OCI-LY3 (cell line): ENCODE measurements around the gene GNAS-AS1.

Experiments
- H2AFZ ChIP-seq: fragments of 200-600, 300-600 bp; shearing (Covaris generic); 2 replicates; pipeline ENCODE4 v1.6.0; 2014; ENCODE audit warnings: antibody characterized with exemption, low read depth, low read length
- H3K27ac ChIP-seq: fragments of 200-600, 300-600 bp; sonication (generic); 2 replicates; pipeline ENCODE4 v1.5.1; 2014; ENCODE audit warnings: mild to moderate bottlenecking, low read length, moderate library complexity, mixed read lengths
- H3K27me3 ChIP-seq: fragments of 200-600, 300-600 bp; sonication (generic); 2 replicates; pipeline ENCODE4 v1.6.1; 2014; ENCODE audit warnings: low read depth, low read length, mixed read lengths
- H3K36me3 ChIP-seq: fragments of 200-600, 300-600 bp; sonication (generic); replicated peaks from 2 replicates; pipeline ENCODE3; 2014; ENCODE audit warnings: low read depth, low read length, mixed read lengths
- H3K4me1 ChIP-seq: fragments of 300-600, 200-600 bp; sonication (generic); 2 replicates; pipeline ENCODE4 v1.6.1; 2014; ENCODE audit warnings: low read length, mixed read lengths
- H3K4me2 ChIP-seq: fragments of 200-600, 300-600 bp; sonication (generic); 2 replicates; pipeline ENCODE4 v1.6.1; 2014; ENCODE audit warnings: low read length, mixed read lengths
- H3K4me3 ChIP-seq: fragments of 300-600, 200-600 bp; sonication (generic); 2 replicates; pipeline ENCODE4 v1.5.1; 2014; ENCODE audit warnings: antibody characterized with exemption, mild to moderate bottlenecking, low read length, moderate library complexity
- H3K79me2 ChIP-seq: fragments of 300-600, 200-600 bp; shearing (Covaris generic); 2 replicates; pipeline ENCODE4 v1.6.1; 2014; ENCODE audit warnings: mild to moderate bottlenecking, low read length, mixed read lengths
- H3K9ac ChIP-seq: fragments of 300-600, 200-600 bp; shearing (Covaris generic); 2 replicates; pipeline ENCODE4 v1.6.0; 2014; ENCODE audit warnings: mild to moderate bottlenecking, low read length, moderate library complexity
- H3K9me3 ChIP-seq: fragments of 200-600, 300-600 bp; shearing (Covaris generic); 2 replicates; pipeline ENCODE4 v1.6.1; 2014; ENCODE audit warnings: low read length, mixed read lengths; ENCODE audit not compliant: insufficient read depth
- H4K20me1 ChIP-seq: fragments of 200-600, 300-600 bp; sonication (generic); 2 replicates; pipeline ENCODE4 v1.6.1; 2016; ENCODE audit warnings: low read length, mixed read lengths; ENCODE audit not compliant: insufficient read depth
- EZH2phosphoT487 ChIP-seq: fragments of 200-600 bp; shearing (Covaris generic); IDR thresholded peaks from 2 replicates; pipeline ENCODE4 v1.6.1; 2018; ENCODE audit warnings: antibody characterized with exemption, mixed run types, low read depth
- TF ChIP-seq, protein P1 (sequence below): fragments of 200-600, 300-600 bp; sonication (generic); IDR thresholded peaks from 2 replicates; pipeline ENCODE4 v1.5.1; 2014; ENCODE audit warnings: antibody characterized with exemption, low read length, low read depth

GNAS-AS1 gene

DNA sequence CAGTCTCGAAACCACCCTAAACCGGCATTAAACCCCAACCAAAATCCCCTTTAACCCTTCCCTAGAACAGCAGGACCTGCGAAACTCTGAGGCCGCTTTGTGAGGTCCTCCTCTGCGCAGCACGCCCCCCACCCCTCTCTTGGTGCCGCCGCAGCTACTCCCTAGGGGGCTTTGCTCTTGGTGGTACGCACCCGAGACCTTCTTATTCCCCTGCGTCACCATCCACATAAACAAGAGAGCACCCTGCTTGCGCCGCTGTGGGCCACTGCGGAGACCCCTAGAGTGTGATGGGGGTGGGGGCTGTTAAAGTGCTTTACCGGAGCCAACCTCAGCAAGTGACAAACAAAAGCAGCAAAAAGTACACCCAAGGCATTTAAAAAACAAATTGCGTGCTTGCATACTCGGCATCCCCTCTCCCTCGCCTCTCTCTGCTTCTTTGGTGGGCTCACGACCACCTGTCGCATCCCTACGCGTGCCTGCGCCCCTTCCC lies 1.3 kb upstream of the GNAS-AS1 start:
- no peaks in the 10 kb centered on the region for H3K9me3 ChIP-seq
- H3K4me3 ChIP-seq: no peak overlapping the region
- no peaks in the 10 kb centered on the region for H4K20me1 ChIP-seq
- no peak overlapping the region for H3K27ac ChIP-seq
- H3K36me3 ChIP-seq: peaks cover 2% of the 10 kb centered on the region
- H3K79me2 ChIP-seq: peaks cover 32% of the 10 kb centered on the region
- no peak overlapping the region for H2AFZ ChIP-seq
- TF ChIP-seq, protein P1, sequence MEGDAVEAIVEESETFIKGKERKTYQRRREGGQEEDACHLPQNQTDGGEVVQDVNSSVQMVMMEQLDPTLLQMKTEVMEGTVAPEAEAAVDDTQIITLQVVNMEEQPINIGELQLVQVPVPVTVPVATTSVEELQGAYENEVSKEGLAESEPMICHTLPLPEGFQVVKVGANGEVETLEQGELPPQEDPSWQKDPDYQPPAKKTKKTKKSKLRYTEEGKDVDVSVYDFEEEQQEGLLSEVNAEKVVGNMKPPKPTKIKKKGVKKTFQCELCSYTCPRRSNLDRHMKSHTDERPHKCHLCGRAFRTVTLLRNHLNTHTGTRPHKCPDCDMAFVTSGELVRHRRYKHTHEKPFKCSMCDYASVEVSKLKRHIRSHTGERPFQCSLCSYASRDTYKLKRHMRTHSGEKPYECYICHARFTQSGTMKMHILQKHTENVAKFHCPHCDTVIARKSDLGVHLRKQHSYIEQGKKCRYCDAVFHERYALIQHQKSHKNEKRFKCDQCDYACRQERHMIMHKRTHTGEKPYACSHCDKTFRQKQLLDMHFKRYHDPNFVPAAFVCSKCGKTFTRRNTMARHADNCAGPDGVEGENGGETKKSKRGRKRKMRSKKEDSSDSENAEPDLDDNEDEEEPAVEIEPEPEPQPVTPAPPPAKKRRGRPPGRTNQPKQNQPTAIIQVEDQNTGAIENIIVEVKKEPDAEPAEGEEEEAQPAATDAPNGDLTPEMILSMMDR: no peak
- TF ChIP-seq EZH2phosphoT487: no peak
- no peak overlapping the region for H3K4me2 ChIP-seq
- H3K4me1 ChIP-seq: peaks cover 4% of the 10 kb centered on the region
- peaks cover 6% of the 10 kb centered on the region; the same call in 1 of the 2 replicates for H3K27me3 ChIP-seq
- H3K9ac ChIP-seq: no peak overlapping the region

DNA sequence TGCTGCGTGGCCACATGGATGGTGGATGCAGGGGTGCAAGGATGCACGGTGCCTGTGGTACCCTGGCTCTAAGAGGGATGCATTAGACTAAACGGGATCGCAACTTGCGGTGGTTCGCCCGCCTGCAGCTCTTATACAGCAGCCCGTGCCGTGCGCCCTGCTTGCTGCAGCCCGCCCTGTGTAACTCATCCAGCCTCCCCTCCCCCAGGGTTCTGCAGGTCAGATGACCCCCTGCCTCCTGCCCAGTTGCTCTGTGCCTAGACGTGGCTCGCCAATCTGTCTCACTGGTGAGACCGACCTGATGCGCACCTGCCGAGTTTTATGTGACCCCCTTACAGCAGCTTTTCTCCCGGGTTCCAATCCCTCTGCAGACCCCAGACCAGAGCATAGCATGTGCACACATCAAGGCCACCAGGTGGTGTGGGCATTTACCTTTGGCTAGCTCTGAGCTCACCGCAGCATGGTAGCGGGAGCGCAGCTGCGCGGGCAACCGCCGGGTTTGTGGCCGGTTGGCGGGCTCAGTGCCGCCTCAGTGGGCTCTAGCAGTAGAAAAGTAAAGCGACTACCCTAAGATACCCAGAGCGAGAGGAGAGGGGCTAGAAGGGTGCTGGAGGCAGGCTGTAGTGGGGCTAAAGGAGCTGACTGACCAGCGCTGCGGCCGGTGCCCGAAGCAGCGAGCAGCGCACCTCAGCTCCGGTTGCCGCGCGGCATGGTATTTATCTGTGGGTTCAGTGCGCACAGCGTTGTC lies 693 bp upstream of the GNAS-AS1 start:
- TF ChIP-seq, protein P1: no peak
- TF ChIP-seq EZH2phosphoT487: no peak
- no peaks in the 10 kb centered on the region for H3K9me3 ChIP-seq
- peaks cover 2% of the 10 kb centered on the region for H3K36me3 ChIP-seq
- no peaks in the 10 kb centered on the region for H4K20me1 ChIP-seq
- peaks cover 32% of the 10 kb centered on the region for H3K79me2 ChIP-seq
- peaks cover 4% of the 10 kb centered on the region for H3K4me1 ChIP-seq
- no peak overlapping the region for H3K27ac ChIP-seq
- peaks cover 9% of the 10 kb centered on the region; the same call in 1 of the 2 replicates for H3K27me3 ChIP-seq
- H3K4me3 ChIP-seq: peak overlapping the region; percentile 83
- peak overlapping the region; percentile 69; the same call in 1 of the 2 replicates for H2AFZ ChIP-seq
- H3K9ac ChIP-seq: no peak overlapping the region
- peak overlapping the region; percentile 42 for H3K4me2 ChIP-seq

DNA sequence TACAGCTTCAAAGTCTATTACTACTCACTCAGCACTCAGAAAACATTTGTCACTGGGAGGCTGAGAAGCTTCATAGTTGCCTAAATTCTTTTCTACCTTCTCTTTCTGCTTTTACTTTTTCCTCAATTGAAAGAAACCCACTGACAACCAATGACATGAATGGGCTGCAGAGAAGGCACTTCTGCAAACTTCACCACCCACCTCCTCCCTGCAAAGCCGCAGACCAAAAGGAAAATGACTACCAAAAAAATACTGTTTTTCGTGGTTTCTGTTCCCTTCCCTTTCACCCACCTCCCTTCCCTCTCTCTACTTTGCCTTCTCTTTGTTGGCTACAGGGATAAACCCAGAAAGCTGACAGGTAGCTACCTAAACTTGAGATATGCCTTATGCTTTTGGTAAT lies 3.2 kb downstream of the GNAS-AS1 start:
- Histone ChIP-seq H3K4me2 (no peak overlapping the region), H3K4me3 (no peak overlapping the region), H3K9ac (no peak overlapping the region), H3K27ac (no peak overlapping the region), H3K79me2 (peaks cover 32% of the 10 kb centered on the region), H3K9me3 (no peaks in the 10 kb centered on the region), H3K27me3 (peaks cover 27% of the 10 kb centered on the region; the same call in 1 of the 2 replicates), H3K36me3 (peaks cover 2% of the 10 kb centered on the region), H4K20me1 (no peaks in the 10 kb centered on the region), H2AFZ (no peak overlapping the region), H3K4me1 (peaks cover 4% of the 10 kb centered on the region)
- no peak for TF ChIP-seq EZH2phosphoT487
- TF ChIP-seq, protein P1: no peak

DNA sequence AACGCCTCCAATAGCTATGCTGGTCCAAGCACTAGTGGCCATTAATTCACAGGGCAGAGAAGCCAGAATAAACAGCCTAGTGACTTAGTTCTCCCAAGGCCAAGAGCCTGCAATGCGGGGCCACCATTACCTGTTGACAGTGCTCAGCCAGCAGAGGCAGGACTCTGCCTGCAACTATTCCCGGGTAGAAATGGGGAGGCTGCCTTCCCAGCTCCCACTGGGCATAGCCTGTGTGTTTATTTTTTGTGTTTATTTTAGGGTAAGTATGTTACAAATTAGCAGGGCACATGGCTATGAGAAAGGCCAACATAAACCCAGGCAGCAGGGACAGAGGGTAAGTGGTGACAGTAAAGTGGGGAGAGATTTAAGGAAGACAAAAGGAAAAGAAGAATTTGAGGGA lies 5.0 kb downstream of the GNAS-AS1 start:
- H3K36me3 ChIP-seq: peaks cover 2% of the 10 kb centered on the region
- H3K9me3 ChIP-seq: no peaks in the 10 kb centered on the region
- no peak overlapping the region for H3K4me2 ChIP-seq
- H3K4me3 ChIP-seq: no peak overlapping the region
- H4K20me1 ChIP-seq: no peaks in the 10 kb centered on the region
- H2AFZ ChIP-seq: no peak overlapping the region
- peaks cover 4% of the 10 kb centered on the region for H3K4me1 ChIP-seq
- peaks cover 28% of the 10 kb centered on the region for H3K79me2 ChIP-seq
- H3K27ac ChIP-seq: no peak overlapping the region
- H3K27me3 ChIP-seq: peaks cover 27% of the 10 kb centered on the region; the same call in 1 of the 2 replicates
- no peak for TF ChIP-seq EZH2phosphoT487
- TF ChIP-seq, protein P1: no peak
- H3K9ac ChIP-seq: no peak overlapping the region
